Fibroblast of villous mesenchyme (primary cell): Measurements from ENCODE around the gene EDC3. TPM values are rescaled to one million over a fixed set of nuclear protein-coding genes. Genes with fewer than 3 reads are reported as not detected.

Source experiments
- DNase-seq: peaks from one replicate; pipeline ENCODE4 v3.0.0-alpha.2; 2010; ENCODE audit warnings: low read depth
- H3K4me3 ChIP-seq: 2 replicates; pipeline ENCODE4 v1.5.1; 2011; ENCODE audit warnings: low read depth, mild to moderate bottlenecking, low read length
- total RNA-seq: library from RNA; depleted of rRNA; stranded (reverse); fragments of >200 nt; gene quantifications from 2 replicates; pipeline ENCODE4 v1.2.3, GENCODE V29; 2012
- TF ChIP-seq, protein P1 (sequence below): IDR thresholded peaks from 2 replicates; pipeline ENCODE4 v1.5.1; 2012; ENCODE audit warnings: low read depth, mild to moderate bottlenecking, low read length; ENCODE audit not compliant: insufficient read depth

EDC3 gene
- total RNA-seq, 1 donor: 11.7 TPM

DNA sequence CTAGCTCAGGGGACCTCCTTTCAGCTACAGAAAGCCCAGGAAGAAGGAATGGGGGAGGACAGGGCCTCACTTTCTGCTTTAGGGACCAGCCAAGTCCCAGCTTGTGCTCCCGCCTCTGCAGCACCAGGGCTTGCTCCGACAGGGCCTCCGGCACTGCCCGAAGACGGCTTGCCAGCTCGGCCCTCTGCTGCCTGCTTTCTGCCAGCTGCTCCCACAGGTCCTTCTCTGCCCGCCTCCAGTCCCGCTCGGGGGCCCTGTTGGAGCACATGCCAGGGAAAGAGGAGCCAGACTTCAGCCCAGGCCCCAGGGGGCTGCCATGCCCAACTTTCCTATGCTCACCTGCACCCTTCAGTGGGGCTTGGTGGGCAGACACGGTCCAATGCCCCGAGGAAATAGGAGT, 84.5 kb downstream of the EDC3 start:
- TF ChIP-seq, protein P1, sequence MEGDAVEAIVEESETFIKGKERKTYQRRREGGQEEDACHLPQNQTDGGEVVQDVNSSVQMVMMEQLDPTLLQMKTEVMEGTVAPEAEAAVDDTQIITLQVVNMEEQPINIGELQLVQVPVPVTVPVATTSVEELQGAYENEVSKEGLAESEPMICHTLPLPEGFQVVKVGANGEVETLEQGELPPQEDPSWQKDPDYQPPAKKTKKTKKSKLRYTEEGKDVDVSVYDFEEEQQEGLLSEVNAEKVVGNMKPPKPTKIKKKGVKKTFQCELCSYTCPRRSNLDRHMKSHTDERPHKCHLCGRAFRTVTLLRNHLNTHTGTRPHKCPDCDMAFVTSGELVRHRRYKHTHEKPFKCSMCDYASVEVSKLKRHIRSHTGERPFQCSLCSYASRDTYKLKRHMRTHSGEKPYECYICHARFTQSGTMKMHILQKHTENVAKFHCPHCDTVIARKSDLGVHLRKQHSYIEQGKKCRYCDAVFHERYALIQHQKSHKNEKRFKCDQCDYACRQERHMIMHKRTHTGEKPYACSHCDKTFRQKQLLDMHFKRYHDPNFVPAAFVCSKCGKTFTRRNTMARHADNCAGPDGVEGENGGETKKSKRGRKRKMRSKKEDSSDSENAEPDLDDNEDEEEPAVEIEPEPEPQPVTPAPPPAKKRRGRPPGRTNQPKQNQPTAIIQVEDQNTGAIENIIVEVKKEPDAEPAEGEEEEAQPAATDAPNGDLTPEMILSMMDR: no peak
- no peak overlapping the region for H3K4me3 ChIP-seq
- no peak for DNase-seq

DNA sequence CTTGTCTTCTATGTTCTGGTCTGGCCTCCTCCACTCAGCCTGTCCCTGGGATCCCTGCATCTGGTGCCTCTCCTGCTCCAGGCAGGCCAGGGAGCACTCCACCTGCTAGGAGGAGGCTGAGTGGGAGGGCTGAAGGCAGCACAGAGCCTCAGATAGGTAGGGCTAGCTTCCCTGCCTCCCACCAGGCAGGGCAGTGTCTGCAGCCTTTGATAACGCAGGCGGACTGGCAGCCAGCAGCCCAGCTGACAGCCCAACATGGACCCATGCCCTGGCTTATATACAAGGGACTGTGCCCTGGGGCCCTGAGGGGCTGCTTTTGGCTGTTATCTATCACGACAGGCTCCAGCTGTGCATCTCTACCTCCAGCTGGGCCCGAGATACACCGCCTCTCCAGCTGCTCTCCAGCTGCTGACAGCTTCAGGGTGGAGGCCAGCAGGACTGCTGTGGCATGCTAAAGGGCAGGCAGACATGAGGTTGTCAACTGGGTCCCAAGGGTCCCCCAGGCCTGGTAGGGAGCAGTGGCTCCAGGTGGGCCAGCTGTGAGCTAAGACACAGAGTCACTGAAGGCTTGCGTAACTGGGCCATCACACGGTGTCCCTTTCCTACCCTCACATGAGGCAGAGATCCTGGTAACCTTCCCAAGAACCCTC, 85.4 kb downstream of the EDC3 start:
- TF ChIP-seq, protein P1: no peak
- peak; percentile 36 for DNase-seq
- no peak overlapping the region for H3K4me3 ChIP-seq

DNA sequence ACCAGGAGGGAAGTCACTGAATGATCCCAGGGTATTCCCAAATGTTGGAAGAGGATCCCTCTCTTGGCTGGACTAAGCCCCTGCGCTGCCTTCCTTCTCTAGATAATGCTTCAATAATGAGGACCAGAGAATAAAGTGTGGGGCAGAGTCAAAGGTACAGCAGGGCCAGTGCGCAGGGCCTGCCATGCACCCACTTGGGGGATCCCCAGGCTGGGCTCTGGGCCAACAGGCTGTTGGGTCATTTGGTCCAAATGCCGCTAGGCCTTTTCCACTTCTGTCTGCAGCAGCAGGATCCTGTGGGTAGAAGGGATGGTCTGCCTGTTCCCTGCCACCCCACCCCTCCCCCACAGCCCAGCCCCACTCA, 85.9 kb downstream of the EDC3 start:
- TF ChIP-seq, protein P1: no peak
- no peak for DNase-seq
- H3K4me3 ChIP-seq: no peak overlapping the region

DNA sequence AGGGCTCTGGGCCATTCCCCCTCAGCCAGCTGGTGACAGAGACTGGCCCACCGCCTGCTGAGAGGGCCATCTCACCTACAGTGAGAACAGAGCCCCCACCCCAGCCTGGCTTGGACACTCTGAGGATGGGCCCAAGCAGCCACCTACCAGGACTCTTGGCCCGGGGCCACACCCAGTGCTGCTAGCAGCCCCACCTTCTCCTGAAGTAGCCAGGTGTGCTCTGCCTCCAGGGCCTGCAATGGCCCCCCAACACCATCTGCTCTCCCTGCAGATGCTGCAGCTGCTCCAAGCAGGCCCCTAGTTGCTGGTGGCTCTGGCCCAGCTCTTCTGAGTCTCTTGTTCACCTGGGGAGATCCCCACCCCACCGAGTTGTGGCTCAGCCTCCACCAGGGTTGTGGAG, 87.0 kb downstream of the EDC3 start:
- no peak overlapping the region for H3K4me3 ChIP-seq
- DNase-seq: no peak
- TF ChIP-seq, protein P1: no peak

DNA sequence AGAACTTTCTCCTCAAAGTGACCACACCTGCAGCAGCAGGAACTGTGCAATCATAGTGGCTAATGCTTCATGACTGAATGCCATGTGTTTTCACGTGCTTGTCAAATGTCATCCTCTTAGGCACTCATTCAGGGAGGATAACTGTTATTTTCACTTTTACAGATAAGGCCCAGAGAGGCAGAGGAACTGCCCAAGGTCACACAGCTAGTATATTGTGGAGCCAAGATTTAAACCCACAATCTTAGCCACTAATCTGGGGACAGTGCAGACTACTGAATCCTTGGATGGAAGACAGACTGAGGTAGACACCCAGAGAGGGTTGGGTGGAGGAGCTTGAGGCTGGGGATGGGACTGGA, 90.1 kb downstream of the EDC3 start:
- no peak for DNase-seq
- H3K4me3 ChIP-seq: no peak overlapping the region
- TF ChIP-seq, protein P1: no peak

DNA sequence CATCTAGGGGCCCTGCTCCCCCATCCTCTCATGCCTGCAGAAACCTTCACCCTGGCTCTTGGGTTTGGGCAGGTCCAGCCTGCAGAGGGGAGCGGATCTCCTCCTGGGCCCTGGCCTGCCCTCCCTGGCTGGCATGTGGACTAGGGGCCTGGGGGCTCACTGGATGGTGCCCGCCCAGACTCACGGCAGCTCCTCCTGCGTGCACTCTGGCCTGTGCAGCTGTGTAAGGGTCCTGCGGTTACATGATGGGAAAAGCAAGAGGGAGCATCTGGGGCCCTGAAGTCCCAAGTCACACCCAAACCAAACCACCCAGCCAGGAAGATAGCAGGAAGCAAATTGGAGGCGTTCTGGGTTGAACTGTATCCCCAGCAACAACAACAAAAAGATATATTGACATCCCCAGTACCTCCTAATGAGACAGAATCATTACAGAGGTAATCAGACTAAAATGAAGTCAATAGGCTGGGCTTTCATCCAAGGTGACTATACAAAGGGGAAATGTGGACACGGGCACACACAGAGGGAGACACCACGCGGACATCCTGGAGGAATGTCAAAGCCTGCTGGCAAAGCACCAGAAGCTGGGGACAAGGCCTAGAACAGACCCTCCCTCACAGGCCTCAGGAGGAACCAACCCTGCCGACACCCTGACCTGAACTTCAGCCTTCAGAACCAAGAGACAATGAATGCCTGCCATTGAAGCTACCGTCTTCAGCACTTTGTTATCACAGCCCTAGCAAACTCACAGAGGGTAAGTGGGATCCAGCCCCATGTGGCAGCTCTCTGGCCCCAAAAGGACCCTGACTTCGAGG, 90.6 kb downstream of the EDC3 start:
- DNase-seq: no peak
- TF ChIP-seq, protein P1: no peak
- no peak overlapping the region for H3K4me3 ChIP-seq
